GM12865 (cell line): ENCODE data around the gene DYNAP.
A peak's percentile ranks its signal among the peaks of the same experiment; 100 is the strongest.

Source experiments
- DNase-seq: peaks from one replicate; pipeline ENCODE4 v3.0.0; 2010; ENCODE audit warnings: low read depth
- H3K4me3 ChIP-seq: 2 replicates; pipeline ENCODE4 v1.5.1; 2011; ENCODE audit warnings: mild to moderate bottlenecking, low read depth, low read length, control low read depth
- CTCF ChIP-seq: IDR thresholded peaks from 2 replicates; pipeline ENCODE4 v1.5.1; 2011; ENCODE audit warnings: low read length, control low read depth, low read depth, inconsistent platforms; ENCODE audit not compliant: insufficient read depth; ENCODE audit errors: missing control alignments

The DYNAP gene

GRCh38 chr18:54590945-54591344 is at the start of gene DYNAP:
Gene DYNAP (plus strand): TSS chr18:54591245. CDS start chr18:54591283, 38 bp downstream.
- TF ChIP-seq CTCF = no peak
- no peak for DNase-seq
- no peak within 1 kb of the TSS for H3K4me3 ChIP-seq

- H3K4me3 ChIP-seq = no peak overlapping the region
- DNase-seq = no peak
- TF ChIP-seq CTCF = no peak
These were observed 39.5 kb upstream of the DYNAP start for GRCh38 chr18:54551590-54551989.

GRCh38 chr18:54555286-54555685 is 35.8 kb upstream of the DYNAP start:
- H3K4me3 ChIP-seq = no peak overlapping the region
- no peak for DNase-seq
- TF ChIP-seq CTCF = no peak

- DNase-seq = no peak
- no peak overlapping the region for H3K4me3 ChIP-seq
- no peak for TF ChIP-seq CTCF
These were observed 35.0 kb upstream of the DYNAP start for GRCh38 chr18:54555996-54556395.

- TF ChIP-seq CTCF = no peak
- DNase-seq = no peak
- no peak overlapping the region for H3K4me3 ChIP-seq
These were observed 33.1 kb upstream of the DYNAP start for GRCh38 chr18:54557958-54558357.

GRCh38 chr18:54558609-54559585 is 32.1 kb upstream of the DYNAP start:
- peak; percentile 42 for DNase-seq
- H3K4me3 ChIP-seq = no peak overlapping the region
- peak; percentile 64 for TF ChIP-seq CTCF

- no peak for DNase-seq
- no peak overlapping the region for H3K4me3 ChIP-seq
- TF ChIP-seq CTCF = no peak
These were observed 29.3 kb upstream of the DYNAP start for GRCh38 chr18:54561706-54562267.
